ENCODE results near the gene CPHXL2.

CPHXL2 gene

DNA sequence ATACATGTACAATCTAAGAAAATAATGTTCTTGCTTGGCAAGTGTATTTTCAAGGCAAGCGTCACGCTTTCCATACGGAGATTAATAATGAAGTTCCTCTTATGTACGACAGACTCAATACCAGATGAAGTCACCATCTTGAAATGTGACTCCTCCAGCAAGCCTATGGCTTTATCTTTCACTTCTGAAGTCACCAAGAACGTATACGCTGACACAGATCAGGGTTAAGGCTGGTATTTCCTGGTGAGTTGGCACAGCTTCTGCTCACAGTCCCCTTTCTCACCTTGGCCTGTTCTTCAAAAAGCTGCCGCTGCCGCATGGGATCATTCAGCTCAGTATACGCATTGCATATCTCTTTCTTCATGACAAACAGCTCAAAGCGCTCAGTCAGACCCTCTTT, 47.7 kb downstream of the CPHXL2 start:
- in situ Hi-C loops (cut with HindIII; ENCODE audit: low pct_unique_long_range_greater_than_20kb, low sequenced_read_pairs), result no loop called here
- no peak for DNase-seq (ENCODE audit: low read depth in 1 of 2, low spot score in 1 of 2)
- no peak for TF ChIP-seq JUND (IDR thresholded peaks at IDR 0.05; ENCODE audit: low read depth)

DNA sequence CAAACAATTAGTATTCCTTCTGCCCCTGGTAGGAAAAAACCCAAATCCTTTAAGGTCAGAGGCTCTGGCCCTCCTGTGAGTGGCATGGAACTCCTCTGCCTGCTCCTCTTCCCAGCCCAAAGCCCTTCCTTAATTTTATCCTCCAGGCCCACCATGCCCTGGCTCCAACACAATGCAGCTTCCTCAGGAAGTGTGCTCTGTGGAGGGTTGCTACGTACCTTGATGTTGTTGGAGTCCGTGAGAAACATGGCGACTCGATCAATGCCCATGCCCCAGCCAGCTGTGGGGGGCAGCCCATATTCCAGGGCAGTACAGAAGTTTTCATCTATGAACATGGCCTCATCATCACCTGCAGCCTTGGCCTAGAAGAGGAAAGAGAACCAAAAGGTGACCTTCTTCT, 48.5 kb downstream of the CPHXL2 start:
- in situ Hi-C loops (cut with HindIII; ENCODE audit: low pct_unique_long_range_greater_than_20kb, low sequenced_read_pairs), result no loop called here
- TF ChIP-seq JUND (IDR thresholded peaks at IDR 0.05; ENCODE audit: low read depth), result no peak
- DNase-seq (ENCODE audit: low read depth in 1 of 2, low spot score in 1 of 2), result no peak

GRCh38 chr16:75627851-75628250, 49.0 kb downstream of the CPHXL2 start:
- DNase-seq (ENCODE audit: low read depth in 1 of 2, low spot score in 1 of 2), result no peak
- in situ Hi-C loops (cut with HindIII; ENCODE audit: low pct_unique_long_range_greater_than_20kb, low sequenced_read_pairs), result no loop called here
- no peak for TF ChIP-seq JUND (IDR thresholded peaks at IDR 0.05; ENCODE audit: low read depth)

GRCh38 chr16:75626806-75627205, 50.0 kb downstream of the CPHXL2 start:
- in situ Hi-C loops (cut with HindIII; ENCODE audit: low pct_unique_long_range_greater_than_20kb, low sequenced_read_pairs), result no loop called here
- DNase-seq (ENCODE audit: low read depth in 1 of 2, low spot score in 1 of 2), result no peak
- TF ChIP-seq JUND (IDR thresholded peaks at IDR 0.05; ENCODE audit: low read depth), result no peak

DNA sequence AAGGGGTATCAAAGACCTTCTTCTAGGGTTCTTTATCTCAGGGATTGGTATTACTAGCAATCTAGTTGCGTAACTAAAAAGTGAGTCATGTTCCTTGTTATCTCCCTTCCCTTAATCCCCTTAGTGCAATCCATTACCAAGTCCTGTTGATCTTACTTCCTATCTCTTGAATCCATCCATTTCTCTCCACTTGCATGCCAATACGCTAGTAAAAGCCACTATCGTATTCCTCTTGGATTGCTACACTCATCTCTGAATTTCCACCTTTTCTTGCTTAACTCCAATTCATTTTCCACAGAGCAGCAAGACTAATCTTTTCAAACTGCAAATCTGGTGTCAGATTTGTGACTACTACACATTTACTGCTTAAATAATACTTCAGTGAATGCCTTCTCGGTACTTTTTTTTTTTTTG, 51.9 kb downstream of the CPHXL2 start:
- in situ Hi-C loops (cut with HindIII; ENCODE audit: low pct_unique_long_range_greater_than_20kb, low sequenced_read_pairs), result no loop called here
- TF ChIP-seq JUND (IDR thresholded peaks at IDR 0.05; ENCODE audit: low read depth), result no peak
- DNase-seq (ENCODE audit: low read depth in 1 of 2, low spot score in 1 of 2), result no peak

- peak; percentile 71 to 98 for DNase-seq (ENCODE audit: low read depth in 1 of 2, low spot score in 1 of 2)
- in situ Hi-C loops (cut with HindIII; ENCODE audit: low pct_unique_long_range_greater_than_20kb, low sequenced_read_pairs), result no loop called here
- TF ChIP-seq JUND (IDR thresholded peaks at IDR 0.05; ENCODE audit: low read depth), result no peak
Measured at GRCh38 chr16:75622761-75623605, 53.8 kb downstream of the CPHXL2 start, which contains the start of gene ADAT1. Gene ADAT1, minus strand, starts transcription at chr16:75623281. Its CDS starts 2,482 bp downstream, at chr16:75620799.

- in situ Hi-C loops (cut with HindIII; ENCODE audit: low pct_unique_long_range_greater_than_20kb, low sequenced_read_pairs), result no loop called here
- DNase-seq (ENCODE audit: low read depth in 1 of 2, low spot score in 1 of 2), result peak in 1 of 2 experiments; percentile 37
- no peak for TF ChIP-seq JUND (IDR thresholded peaks at IDR 0.05; ENCODE audit: low read depth)
Measured at GRCh38 chr16:75621170-75621477, 55.7 kb downstream of the CPHXL2 start.

DNA sequence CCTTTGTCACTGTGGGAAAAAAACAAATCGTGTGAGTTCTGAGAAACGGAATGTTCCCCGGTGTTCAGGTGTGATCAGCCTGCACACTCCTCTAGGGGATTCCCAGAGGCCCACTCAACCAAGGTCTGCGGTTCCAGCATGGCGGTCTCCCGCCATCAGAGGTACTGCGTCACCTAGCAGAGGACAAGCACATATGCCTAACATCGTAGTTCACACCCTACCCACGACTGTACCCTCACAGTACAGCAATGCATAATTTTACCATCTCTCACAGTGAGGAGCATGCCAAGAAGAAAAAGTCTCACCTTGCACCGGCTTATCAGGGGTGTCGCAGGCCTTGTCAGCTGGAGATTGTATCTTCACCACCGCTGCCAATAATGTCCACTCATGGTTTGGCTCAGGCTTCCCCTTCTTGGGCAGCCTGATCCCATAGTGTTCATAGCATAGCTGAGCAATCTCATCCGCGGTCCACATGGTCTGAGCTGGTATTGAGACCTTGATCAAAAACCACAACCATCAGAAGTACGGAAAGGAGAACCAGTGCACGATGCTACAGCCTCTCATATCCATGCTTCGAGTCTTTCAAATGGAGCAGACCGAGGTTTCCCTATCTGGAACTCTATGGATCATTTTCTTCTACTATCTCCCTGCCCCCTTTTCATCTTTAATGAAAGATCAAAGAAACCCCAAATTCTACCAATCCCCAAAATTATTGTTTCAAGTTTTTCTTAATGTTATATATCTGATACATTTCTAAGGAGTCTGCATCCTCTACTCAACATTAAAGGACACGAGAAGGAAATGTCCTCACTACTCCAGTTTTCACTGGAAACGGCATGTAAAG, 56.3 kb downstream of the CPHXL2 start:
- in situ Hi-C loops (cut with HindIII; ENCODE audit: low pct_unique_long_range_greater_than_20kb, low sequenced_read_pairs), result no loop called here
- no peak for DNase-seq (ENCODE audit: low read depth in 1 of 2, low spot score in 1 of 2)
- no peak for TF ChIP-seq JUND (IDR thresholded peaks at IDR 0.05; ENCODE audit: low read depth)

GRCh38 chr16:75618780-75619179, 58.0 kb downstream of the CPHXL2 start:
- in situ Hi-C loops (cut with HindIII; ENCODE audit: low pct_unique_long_range_greater_than_20kb, low sequenced_read_pairs), result no loop called here

DNA sequence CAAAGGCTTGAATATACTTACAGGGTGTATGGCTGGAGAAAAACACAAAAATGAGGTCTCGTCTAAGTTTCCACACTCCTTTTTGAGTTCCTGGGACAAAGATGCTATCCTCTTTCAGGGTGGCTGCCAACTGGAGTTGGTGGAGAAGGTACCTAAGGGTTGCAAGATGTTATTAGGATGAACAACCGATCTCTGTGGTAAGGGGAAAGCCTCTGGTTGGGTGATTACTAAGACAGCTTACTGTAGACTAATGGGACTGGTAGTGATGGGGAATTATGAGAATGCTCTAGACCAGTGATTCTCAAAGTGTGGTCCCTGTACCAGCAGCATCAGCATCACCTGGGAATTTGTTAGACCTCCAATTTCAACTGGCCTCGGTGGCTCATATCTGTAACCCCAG, 59.7 kb downstream of the CPHXL2 start:
- DNase-seq (ENCODE audit: low read depth in 1 of 2, low spot score in 1 of 2), result no peak
- no peak for TF ChIP-seq JUND (IDR thresholded peaks at IDR 0.05; ENCODE audit: low read depth)
- in situ Hi-C loops (cut with HindIII; ENCODE audit: low pct_unique_long_range_greater_than_20kb, low sequenced_read_pairs), result no loop called here

More at GRCh38 chr16:75618780-75619179, 58.0 kb downstream of the CPHXL2 start:
- no peak for DNase-seq (ENCODE audit: low read depth in 1 of 2, low spot score in 1 of 2)
- TF ChIP-seq JUND (IDR thresholded peaks at IDR 0.05; ENCODE audit: low read depth), result no peak

GRCh38 chr16:75616521-75617010, 60.2 kb downstream of the CPHXL2 start:
- in situ Hi-C loops (cut with HindIII; ENCODE audit: low pct_unique_long_range_greater_than_20kb, low sequenced_read_pairs), result no loop called here
- no peak for TF ChIP-seq JUND (IDR thresholded peaks at IDR 0.05; ENCODE audit: low read depth)
- no peak for DNase-seq (ENCODE audit: low read depth in 1 of 2, low spot score in 1 of 2)

GRCh38 chr16:75615619-75616018, 61.2 kb downstream of the CPHXL2 start:
- in situ Hi-C loops (cut with HindIII; ENCODE audit: low pct_unique_long_range_greater_than_20kb, low sequenced_read_pairs), result no loop called here
- no peak for TF ChIP-seq JUND (IDR thresholded peaks at IDR 0.05; ENCODE audit: low read depth)
- DNase-seq (ENCODE audit: low read depth in 1 of 2, low spot score in 1 of 2), result no peak
